ENCODE results near the gene MISP.
A peak's percentile ranks its signal among the peaks of the same experiment; 100 is the strongest.
"Not testable (repeated sequence)": the region's sequence is repeated elsewhere in the genome, so short reads cannot be mapped to it uniquely, and the experiment has no call there.

The MISP gene

DNA sequence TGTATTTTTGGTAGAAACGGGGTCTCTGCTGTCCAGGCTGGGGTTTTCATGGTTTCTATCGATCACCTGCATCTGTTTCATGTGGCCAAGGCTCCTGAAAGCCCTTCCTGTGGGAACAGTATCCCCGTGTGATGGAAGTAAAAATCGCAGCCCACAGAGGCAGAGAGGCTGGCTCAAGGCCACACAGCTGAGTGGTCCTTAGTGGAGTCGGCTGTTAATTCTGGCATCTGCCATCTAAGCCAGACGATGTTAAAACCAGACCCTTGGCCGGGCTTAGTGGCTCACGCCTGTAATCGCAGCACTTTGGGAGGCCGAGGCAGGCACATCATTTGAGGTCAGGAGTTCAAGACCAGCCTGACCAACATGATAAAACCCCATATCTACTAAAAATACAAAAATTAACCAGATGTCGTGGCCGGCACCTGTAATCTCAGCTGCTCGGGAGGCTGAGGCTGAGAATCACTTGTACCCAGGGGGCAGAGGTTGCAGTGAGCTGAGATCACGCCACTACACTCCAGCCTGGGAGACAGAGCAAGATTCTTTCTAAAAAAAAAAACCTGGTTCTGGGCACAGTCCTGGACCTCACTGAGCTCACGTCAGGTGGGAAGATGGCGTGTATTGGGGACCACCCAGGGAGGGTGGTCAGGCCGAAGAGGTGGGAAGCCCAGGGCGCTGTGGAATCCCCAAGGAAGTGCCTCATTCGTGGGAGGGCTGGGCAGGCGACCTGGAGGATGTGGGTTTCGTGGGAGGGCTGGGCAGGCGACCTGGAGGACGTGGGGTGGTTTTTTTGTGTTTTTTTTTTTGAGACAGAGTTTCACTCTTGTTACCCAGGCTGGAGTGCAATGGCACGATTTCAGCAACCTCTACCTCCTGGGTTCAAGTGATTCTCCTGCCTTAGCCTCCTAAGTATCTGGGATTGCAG, 18.5 kb upstream of the MISP start:
- Mint-ChIP-seq H3K27me3 (ENCODE audit: low read depth) (no peaks in the 10 kb centered on the region), H3K9me3 (no peaks in the 10 kb centered on the region), H3K4me3 (no peak overlapping the region), H3K4me1 (ENCODE audit: low read depth) (peaks cover 7% of the 10 kb centered on the region), H3K36me3 (ENCODE audit: low read depth) (no peaks in the 10 kb centered on the region), H3K27ac (no peak overlapping the region)
- DNase-seq (ENCODE audit: low spot score) = no peak

DNA sequence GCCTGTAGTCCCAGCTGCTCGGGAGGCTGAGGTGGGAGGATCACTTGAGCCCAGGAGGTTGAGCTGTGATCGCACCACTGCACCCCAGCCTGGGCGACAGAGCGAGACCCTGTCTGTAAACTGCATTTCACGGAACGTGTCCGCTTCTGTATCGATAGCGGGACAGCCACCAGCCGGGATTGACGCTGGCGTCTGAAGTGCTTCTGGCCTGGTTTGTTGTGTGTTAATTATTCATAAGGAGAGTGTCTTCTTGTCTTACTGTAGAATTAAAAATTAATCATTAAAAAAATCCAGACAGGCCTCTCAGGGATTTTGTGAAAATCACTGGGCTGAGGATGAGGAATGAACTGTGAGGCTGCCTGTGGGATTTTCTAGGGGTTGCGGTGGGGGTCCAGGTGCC, 16.2 kb upstream of the MISP start:
- Mint-ChIP-seq H3K27me3 (ENCODE audit: low read depth) (no peaks in the 10 kb centered on the region), H3K4me3 (no peak overlapping the region), H3K36me3 (ENCODE audit: low read depth) (no peaks in the 10 kb centered on the region), H3K27ac (no peak overlapping the region), H3K4me1 (ENCODE audit: low read depth) (peaks cover 7% of the 10 kb centered on the region), H3K9me3 (no peaks in the 10 kb centered on the region)
- DNase-seq (ENCODE audit: low spot score) = no peak

DNA sequence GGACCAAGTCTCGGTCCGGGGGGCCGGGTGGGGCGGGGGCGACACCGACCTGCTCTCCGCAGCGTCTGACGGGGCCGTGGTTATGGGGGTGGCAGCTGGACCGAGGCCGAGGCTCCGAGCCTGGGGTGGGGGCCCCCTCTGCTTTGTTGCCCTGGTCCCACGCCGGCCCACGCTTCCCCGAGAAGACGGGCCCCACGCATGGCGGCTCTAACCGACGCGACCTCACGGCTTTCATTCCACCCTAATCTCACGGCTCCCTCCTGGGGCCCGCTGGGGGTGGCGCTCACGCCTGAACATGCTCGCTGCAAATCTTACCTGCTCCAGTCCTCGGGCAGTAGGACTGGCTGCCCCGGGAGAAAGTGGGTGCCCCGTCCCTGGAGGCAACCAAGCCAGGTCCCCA, 14.8 kb upstream of the MISP start:
- no peaks in the 10 kb centered on the region for H3K36me3 Mint-ChIP-seq (ENCODE audit: low read depth)
- H3K27ac Mint-ChIP-seq = no peak overlapping the region
- no peak overlapping the region for H3K4me3 Mint-ChIP-seq

DNA sequence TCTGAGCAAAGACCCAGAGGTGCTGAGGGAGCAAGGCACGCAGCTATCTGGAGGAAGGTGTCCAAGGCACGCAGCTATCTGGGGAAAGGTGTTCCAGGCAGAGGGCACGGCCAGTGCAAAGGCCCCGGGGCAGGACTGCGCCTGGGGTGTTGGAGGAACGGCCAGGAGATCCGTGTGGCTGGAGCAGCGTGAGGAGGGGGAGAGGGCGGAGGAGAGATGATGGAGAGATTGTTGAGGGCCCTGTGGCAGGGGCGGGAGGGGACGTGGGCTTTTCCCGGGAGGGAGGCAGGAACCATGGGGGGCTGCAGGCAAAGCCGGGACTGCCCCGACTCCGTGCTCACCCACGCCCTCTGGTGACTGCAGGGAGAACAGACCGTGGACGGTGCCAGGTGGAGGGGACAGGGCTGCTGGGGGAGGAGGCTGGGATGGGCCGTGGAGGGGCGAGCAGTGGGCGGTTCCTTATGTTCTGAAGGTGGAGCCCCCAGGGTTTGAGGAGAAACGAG, 13.3 kb upstream of the MISP start:
- H3K27ac Mint-ChIP-seq = no peak overlapping the region
- no peak overlapping the region for H3K4me3 Mint-ChIP-seq
- peak; percentile 13 for DNase-seq (ENCODE audit: low spot score)
- H3K36me3 Mint-ChIP-seq (ENCODE audit: low read depth) = no peaks in the 10 kb centered on the region
- H3K27me3 Mint-ChIP-seq (ENCODE audit: low read depth) = no peaks in the 10 kb centered on the region
- H3K4me1 Mint-ChIP-seq (ENCODE audit: low read depth) = peaks cover 5% of the 10 kb centered on the region
- no peaks in the 10 kb centered on the region for H3K9me3 Mint-ChIP-seq

More for the DNA sequence above, 14.8 kb upstream of the MISP start:
- Mint-ChIP-seq H3K4me1 (ENCODE audit: low read depth) (peaks cover 7% of the 10 kb centered on the region), H3K9me3 (no peaks in the 10 kb centered on the region), H3K27me3 (ENCODE audit: low read depth) (no peaks in the 10 kb centered on the region)
- no peak for DNase-seq (ENCODE audit: low spot score)

- Mint-ChIP-seq H3K27ac (no peak overlapping the region), H3K4me1 (ENCODE audit: low read depth) (peaks cover 3% of the 10 kb centered on the region), H3K9me3 (no peaks in the 10 kb centered on the region), H3K27me3 (ENCODE audit: low read depth) (no peaks in the 10 kb centered on the region), H3K36me3 (ENCODE audit: low read depth) (no peaks in the 10 kb centered on the region), H3K4me3 (no peak overlapping the region)
- no peak for DNase-seq (ENCODE audit: low spot score)
Observed at GRCh38 chr19:738509-739128, 12.3 kb upstream of the MISP start.

- Mint-ChIP-seq H3K9me3 (peaks cover 4% of the 10 kb centered on the region), H3K4me3 (no peak overlapping the region), H3K36me3 (ENCODE audit: low read depth) (no peaks in the 10 kb centered on the region), H3K27ac (no peak overlapping the region), H3K4me1 (ENCODE audit: low read depth) (no peaks in the 10 kb centered on the region), H3K27me3 (ENCODE audit: low read depth) (no peaks in the 10 kb centered on the region)
- no peak for DNase-seq (ENCODE audit: low spot score)
Observed at GRCh38 chr19:739998-740715, 10.8 kb upstream of the MISP start.

DNA sequence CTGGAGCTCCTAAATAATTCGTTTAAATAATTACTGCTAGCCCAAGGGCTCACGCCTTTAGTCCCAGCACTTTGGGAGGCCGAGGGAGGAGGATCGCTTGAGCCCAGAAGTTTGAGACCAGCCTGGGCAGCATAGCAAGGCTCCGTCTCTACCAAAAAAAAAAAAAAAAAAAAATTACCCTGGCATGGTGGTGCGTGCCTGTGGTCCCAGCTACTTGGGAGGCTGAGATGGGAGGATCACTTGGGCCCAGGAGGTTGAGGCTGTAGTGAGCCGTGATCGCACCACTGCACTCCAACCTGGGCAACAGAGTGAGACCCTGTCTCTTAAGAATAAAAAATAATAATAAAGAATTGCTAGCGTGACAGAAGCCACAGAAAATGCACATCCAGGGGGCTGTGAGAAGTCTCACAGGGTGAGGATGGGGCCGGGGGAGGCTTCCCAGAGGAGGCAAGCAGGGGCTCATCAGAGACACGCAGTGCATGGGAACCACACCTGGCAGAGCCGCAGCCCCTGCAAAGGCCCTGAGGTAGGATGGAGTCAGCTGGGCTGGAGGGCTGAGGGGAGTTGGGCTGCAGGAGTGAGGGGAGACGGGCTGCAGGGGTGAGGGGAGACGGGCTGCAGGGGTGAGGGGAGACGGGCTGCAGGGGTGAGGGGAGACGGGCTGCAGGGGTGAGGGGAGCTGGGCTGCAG, 10.0 kb upstream of the MISP start:
- H3K36me3 Mint-ChIP-seq (ENCODE audit: low read depth); DNase-seq (ENCODE audit: low spot score); H3K4me1 Mint-ChIP-seq (ENCODE audit: low read depth); H3K27ac Mint-ChIP-seq; H3K4me3 Mint-ChIP-seq; H3K27me3 Mint-ChIP-seq (ENCODE audit: low read depth); H3K9me3 Mint-ChIP-seq: not testable (repeated sequence)

GRCh38 chr19:741506-742131, 9.3 kb upstream of the MISP start:
- H3K27me3 Mint-ChIP-seq (ENCODE audit: low read depth) = no peaks in the 10 kb centered on the region
- no peaks in the 10 kb centered on the region for H3K4me1 Mint-ChIP-seq (ENCODE audit: low read depth)
- no peaks in the 10 kb centered on the region for H3K36me3 Mint-ChIP-seq (ENCODE audit: low read depth)
- H3K4me3 Mint-ChIP-seq = no peak overlapping the region
- H3K9me3 Mint-ChIP-seq = peaks cover 4% of the 10 kb centered on the region
- no peak for DNase-seq (ENCODE audit: low spot score)
- H3K27ac Mint-ChIP-seq = no peak overlapping the region

- DNase-seq (ENCODE audit: low spot score) = no peak
- H3K27ac Mint-ChIP-seq = no peak overlapping the region
- H3K9me3 Mint-ChIP-seq = peaks cover 4% of the 10 kb centered on the region
- H3K4me3 Mint-ChIP-seq = no peak overlapping the region
- no peaks in the 10 kb centered on the region for H3K4me1 Mint-ChIP-seq (ENCODE audit: low read depth)
- H3K36me3 Mint-ChIP-seq (ENCODE audit: low read depth) = no peaks in the 10 kb centered on the region
- H3K27me3 Mint-ChIP-seq (ENCODE audit: low read depth) = no peaks in the 10 kb centered on the region
Observed at GRCh38 chr19:742540-743075, 8.3 kb upstream of the MISP start.

DNA sequence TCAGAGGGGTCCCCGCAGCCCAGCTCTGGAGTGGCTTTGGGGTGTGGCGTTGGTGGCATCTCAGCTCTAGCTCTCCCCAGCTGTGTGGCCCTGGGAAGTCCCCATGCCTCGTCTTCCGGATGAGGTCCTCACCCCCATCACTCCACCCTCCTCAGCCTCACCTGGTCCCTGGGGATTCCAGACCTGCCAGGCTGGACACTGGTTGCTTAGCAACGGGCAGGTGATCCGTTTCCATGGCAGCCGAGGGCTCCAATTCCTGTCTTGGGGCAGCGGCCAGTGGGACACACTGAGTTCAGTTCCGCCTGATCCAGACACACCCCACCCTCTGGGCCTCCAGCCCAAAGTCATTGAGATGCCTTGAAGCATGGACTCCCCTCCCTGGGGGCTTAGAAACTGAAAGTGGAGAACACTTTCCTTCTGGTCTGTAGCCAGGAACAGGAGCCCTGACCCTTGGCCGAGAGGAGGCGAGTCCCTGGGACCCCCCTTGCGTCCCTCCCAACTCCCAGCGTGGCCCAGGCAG, 7.7 kb upstream of the MISP start:
- DNase-seq (ENCODE audit: low spot score) = no peak
- Mint-ChIP-seq H3K4me3 (no peak overlapping the region), H3K4me1 (ENCODE audit: low read depth) (no peaks in the 10 kb centered on the region), H3K36me3 (ENCODE audit: low read depth) (no peaks in the 10 kb centered on the region), H3K27ac (no peak overlapping the region), H3K27me3 (ENCODE audit: low read depth) (no peaks in the 10 kb centered on the region), H3K9me3 (peaks cover 4% of the 10 kb centered on the region)

- H3K4me3 Mint-ChIP-seq; H3K27me3 Mint-ChIP-seq (ENCODE audit: low read depth); DNase-seq (ENCODE audit: low spot score); H3K27ac Mint-ChIP-seq; H3K9me3 Mint-ChIP-seq; H3K4me1 Mint-ChIP-seq (ENCODE audit: low read depth); H3K36me3 Mint-ChIP-seq (ENCODE audit: low read depth): not testable (repeated sequence)
Observed at GRCh38 chr19:745138-745537, 5.8 kb upstream of the MISP start.

DNA sequence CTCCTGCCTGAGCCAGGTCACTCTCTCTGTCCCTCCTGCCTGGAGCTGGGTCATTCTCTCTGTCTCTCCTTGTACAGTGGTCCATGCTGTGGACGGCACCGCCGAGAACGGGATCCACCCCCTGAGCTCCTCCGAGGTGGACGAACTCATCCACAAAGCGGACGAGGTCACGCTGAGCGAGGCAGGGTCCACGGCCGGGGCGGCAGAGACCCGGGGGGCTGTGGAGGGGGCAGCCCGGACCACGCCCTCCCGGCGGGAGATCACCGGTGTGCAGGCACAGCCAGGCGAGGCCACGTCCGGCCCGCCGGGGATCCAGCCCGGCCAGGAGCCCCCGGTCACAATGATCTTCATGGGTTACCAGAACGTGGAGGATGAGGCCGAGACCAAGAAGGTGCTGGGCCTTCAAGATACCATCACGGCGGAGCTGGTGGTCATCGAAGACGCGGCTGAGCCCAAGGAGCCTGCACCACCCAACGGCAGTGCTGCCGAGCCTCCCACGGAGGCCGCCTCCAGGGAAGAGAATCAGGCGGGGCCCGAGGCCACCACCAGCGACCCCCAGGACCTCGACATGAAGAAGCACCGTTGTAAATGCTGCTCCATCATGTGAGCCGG, 4.6 kb upstream of the MISP start:
- Mint-ChIP-seq H3K27ac (no peak overlapping the region), H3K4me3 (no peak overlapping the region), H3K9me3 (peaks cover 4% of the 10 kb centered on the region), H3K27me3 (ENCODE audit: low read depth) (no peaks in the 10 kb centered on the region), H3K4me1 (ENCODE audit: low read depth) (no peaks in the 10 kb centered on the region), H3K36me3 (ENCODE audit: low read depth) (no peaks in the 10 kb centered on the region)
- no peak for DNase-seq (ENCODE audit: low spot score)

GRCh38 chr19:746956-747355, 4.0 kb upstream of the MISP start:
- H3K36me3 Mint-ChIP-seq (ENCODE audit: low read depth) = no peaks in the 10 kb centered on the region
- H3K27ac Mint-ChIP-seq = no peak overlapping the region
- no peak overlapping the region for H3K4me3 Mint-ChIP-seq
- no peaks in the 10 kb centered on the region for H3K27me3 Mint-ChIP-seq (ENCODE audit: low read depth)
- peaks cover 4% of the 10 kb centered on the region for H3K9me3 Mint-ChIP-seq
- H3K4me1 Mint-ChIP-seq (ENCODE audit: low read depth) = no peaks in the 10 kb centered on the region
- no peak for DNase-seq (ENCODE audit: low spot score)
